ENCODE measurements around the gene BLID.

BLID gene

DNA sequence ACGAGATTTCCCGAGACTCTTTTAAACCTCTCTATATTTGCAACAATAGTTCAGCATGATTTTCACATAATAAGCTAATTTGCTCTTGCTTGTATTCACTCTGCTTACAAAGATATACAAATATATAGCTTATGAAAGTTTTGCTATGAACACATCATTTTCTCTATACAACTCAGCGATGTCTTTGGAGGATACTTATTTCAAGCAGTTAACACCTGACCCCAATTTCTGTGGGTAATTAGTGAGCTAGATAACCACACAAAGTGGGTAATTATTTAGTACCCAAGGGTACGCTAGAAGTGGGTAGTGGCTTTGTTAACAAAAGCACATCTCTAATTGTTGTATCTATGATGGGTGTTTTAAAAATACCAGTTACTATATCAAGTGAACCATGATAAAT is 12.3 kb downstream of the BLID start:
- DNase-seq, result no peak

DNA sequence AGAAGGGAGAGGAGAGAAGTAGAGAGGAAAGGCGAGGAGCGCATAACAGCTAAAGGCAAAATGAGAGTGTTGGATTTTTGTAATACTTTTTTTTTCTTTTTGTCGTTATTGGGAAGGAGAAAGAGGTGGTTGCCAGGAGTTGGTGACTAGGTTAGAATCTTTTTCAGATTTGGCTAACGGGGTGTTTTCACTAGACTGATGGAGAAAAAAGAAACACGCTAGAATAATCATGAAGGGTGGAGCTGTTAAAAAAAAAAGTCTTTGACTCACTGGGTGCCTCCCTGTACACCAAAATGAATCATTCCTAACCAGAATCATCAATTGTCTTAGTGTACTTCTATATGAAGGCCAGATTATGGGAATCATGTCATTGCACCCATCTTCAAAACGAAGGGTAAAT is 12.7 kb downstream of the BLID start:
- DNase-seq, result no peak

DNA sequence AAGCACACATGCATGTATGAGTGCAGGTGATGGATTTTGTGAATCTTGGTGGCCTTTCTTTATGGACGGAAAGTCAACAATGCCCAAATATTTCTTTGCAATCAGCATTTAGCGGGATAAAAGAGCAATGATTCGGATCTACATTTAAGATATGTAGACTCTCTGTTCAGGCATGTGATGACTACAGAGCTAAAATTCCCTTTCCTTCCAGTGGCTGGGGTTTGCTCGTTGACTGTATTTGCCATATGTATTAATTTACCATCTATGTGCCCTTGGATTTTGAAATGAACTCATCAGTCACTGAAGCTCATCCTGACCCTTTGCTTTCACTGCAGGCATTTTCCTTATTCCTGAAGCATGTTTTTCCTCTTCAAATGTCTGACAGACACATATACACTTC is 13.6 kb downstream of the BLID start:
- no peak for DNase-seq

DNA sequence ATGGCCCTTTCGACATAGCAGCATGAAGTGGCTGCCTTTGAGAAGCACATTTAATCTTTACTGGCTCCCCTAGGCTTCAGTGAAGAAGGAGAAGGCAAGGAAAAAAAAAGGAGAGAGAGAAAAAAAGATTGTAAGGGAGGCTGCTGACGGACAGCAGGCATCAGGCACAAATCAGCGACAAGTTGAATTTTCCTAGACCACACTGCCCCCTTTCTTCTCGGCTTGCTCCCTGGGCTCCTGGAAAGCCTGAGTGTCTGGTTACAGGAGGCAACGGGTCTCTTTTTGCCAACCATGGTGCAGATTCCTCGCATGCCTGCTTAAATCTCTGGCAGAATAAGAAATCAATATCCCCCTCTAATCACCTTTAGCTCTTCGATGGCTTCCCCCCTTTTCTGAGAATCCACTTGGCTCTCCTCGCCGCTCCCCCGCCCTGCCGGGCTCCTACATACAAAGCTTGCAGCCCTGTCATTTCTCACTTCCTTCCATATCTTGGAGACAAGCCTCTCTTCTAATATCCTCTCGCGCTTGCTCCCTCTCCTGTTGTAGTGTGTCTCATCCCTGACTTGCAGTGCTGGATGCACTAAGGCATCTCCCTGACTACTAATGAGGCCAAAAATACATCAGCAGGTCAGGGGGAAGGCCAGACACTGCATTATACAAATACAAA is 14.3 kb downstream of the BLID start:
- DNase-seq, result no peak

DNA sequence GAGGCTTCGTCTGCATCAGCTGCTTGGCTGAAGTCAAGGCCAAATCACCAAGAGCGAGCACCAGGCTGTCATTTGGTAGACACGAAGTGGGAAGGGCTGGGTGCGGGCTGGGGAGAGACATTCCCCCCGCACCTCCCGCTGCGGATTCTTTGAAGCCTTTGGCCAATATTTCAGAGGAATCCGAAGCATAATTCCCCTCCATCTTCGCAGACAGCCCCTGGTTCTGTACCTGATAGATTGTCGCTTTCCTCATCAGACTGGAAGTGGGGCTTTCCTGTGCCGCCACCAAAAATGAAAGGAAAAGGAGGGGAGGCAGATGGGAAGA is 15.3 kb downstream of the BLID start:
- no peak for DNase-seq

DNA sequence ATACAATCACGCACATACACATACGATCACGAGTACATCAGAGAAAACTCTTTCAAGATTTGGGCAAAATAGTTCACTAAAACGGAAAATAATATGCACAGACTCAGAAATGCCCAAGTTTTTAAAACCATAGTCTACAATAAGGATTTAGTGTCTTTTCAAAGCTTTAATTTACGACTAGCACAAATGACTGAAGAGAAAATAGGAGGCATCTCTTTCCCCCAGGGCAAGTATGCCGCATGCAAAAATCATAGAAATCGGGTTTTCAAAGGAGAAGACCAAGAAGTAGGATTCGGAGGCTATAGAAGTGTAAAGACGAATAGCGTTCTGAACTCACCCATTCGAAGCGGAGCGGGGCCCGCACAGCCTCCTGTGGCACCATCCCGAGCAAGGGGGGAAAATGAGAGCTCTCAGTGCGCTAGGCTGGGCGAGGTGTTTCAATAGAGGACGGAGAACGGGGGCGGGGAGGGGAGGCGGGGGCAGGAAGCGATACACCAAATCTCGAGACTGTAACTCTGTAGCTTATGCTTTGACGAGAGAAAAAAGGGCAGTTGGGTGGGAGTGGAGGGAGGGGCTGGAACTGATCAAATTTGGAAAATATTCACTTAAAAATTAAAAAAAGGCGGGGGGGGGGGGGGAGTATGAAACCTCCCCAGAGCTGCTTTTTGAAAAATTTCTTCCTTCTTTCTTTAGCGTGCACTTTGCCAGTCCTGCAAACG is 15.8 kb downstream of the BLID start:
- no peak for DNase-seq

DNA sequence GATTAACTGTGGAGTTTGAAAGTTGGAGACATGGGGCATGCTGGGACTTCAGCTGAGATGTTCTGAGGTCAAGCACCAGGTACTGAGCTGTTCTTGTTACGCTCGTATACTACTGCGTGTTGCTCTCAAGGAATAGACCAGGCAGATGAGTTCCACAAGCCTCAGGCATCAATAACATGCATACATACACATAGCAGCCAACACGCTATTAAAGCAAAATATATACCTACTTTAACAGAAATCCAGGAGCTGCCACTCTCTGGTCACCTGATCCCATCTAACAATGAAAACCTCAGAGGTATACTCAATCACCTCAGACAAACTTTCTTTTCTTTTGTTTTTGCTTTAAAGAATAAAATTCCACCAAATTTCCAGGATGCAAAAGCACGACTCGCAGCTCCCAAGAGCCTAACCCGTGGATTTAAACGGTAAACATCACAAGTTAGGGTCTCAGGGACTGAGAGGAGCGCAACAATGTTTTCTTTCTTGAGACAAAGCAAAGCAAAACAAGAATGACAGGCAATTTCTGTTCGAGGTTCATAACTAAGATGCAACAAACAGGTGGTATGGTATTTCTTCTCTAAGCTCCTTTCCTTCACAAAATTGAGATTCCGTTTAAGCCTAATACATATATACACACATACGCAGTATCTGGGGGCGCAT is 16.5 kb downstream of the BLID start:
- no peak for DNase-seq

DNA sequence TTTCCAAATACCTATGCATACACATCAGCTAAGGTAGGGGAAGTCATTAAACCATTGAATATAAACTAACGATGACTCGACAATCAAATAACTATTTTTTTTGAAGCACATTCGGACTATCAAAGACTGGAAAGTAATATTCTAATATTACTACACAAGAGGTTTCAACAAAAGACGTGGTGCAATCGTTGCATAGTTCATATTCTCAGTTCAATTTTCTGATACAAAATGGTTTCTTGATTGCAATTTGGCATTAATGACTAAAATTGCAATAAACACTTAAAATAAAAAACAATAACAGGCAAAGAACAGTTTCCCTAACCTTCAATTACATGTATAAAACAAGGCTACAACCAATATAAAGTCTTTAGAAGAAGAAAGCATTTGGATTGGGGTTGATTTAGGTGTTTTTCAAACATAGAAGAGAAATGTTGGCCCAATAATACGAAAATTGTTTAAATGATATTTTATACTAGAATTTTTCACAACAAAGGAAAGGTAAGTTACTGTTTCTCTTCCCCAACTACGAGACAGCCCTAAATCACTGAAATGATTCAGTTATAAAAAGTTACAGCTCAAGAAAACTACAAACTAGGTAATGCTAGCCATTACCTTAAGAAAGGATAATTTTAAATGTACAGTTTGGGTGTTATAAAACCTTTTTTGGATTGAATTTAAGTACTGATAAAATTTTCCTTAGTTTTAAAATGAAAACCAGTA is 17.6 kb downstream of the BLID start:
- no peak for DNase-seq

DNA sequence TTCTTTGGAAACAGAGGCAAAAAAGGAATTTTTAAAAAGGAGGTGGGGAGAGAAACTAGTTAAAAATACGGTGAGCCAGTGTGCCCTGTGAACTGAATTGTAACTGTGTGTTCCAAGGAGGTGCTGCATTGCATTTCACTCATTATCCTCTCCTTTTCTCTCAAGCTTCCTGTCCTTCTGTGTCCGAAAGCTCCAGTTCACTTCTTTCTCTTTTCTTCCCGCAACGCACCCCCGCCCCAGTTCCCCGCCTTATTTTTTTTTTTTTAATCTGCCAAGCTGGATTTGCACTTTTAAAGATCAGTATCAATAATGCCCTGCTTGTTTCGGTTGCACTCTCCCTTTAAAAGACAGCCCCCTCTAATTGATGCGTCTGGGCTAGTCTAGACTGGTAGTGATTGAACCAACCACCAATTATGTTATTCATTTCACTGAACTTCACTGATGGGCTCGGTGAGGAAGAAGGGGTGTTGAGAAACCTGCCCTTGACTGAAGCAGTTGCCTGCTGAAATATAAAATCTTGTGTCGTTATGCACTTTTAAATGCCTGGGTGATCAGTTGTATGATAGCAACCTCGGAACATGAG is 18.5 kb downstream of the BLID start:
- DNase-seq, result no peak

DNA sequence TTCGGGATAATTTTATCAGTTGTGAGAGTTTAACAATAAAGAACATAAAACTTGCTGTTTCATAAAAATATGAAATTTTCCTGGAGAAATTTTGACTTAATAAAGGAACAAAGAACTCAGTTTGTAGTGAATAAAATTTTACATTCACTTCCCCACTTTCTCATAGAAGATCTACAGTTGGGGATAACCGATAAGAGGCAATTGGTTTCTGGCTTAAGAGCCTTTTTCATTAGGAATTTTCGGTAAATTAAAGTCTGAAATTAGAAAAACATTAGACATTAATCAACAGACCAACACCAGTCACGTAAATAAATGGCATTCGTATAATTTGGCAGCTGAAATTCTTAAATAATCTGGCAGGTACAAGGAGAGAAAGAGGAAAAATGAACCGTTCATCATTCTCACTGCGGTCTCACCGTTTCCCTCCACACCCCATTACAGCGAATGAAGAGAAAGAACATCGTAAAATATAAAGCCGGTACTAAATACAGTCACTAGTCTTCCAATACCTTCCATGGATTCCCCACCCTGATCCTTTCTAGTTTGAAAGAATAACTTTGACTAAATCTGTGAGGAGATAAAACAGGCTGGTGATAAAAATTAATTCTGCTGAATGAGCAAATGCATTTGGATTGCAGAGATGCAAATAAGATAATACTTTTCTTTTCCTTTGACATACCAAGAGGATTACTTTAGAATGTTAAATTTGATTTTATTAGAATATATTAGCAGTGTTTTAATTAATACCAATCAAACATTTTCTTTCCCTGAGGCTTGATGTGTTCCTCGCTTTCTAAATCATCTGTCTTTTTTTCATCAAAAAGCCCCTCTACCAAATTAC is 19.5 kb downstream of the BLID start:
- no peak for DNase-seq

DNA sequence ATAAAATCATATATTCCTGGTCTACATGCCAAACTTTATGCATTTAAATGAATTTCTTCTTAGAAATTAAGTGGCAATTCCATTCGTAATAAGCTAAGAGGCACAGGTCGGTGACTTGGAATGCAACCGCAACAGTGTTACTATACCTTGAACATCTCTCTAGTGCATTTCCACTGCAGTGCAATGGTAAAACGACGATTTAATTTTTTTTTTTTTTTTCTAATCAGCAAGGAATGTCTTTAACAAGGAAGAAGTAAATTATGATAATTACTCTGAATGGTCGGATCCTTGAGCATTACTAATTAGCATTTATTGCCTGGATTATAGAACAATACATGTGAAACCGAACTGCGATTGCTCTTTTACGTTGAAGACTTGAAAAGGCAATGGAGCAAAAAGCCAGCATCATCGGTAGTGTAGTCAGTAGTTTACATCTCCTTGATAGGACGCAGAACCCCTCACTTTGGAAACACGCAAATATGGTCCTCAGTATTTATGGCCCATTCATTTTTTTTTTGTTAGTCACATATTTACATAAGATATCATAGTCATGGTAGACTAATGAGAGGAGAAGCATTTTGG is 20.2 kb downstream of the BLID start:
- no peak for DNase-seq

DNA sequence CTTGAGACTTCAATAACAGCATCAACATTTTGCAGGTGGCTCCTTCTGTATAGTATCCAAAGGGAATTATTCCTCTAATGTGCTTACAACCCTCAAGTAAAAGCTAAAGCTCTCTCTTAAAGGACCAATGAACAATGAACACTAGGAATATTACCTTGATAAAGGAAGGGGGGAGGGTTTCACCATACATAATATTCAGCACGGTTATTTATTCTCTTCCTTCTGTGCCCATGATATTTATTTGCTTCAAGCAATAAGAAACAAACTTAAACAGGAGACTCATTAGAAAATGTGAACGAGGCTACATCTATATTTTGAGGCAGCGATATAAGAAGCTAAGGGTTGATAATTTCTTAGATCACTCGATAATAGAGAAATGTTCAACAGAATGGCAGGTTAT is 21.2 kb downstream of the BLID start:
- no peak for DNase-seq

DNA sequence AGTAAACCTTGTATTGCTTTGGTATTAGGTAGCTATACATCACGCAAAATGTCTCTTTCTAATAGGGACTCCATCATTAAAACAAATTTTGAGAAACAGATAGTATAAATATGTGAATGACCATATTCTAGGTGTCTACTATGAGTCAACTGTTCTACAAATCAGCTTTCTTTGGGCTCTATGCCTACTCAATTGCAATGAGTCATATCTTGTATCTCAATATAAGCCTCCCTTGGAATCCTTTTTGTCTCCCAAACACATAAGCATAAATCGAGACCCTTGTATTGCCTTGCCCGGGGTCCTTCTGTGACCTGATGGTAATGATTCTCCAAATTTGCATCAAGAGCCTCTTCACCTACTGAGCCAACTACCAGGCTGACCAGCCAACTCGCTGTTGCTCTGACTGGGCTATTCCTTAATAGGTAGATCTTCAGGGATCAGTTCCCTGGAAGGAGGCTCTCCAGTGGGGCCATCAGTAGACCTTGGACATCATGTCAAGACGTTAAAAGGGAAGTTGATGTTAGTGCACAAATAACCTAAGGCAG is 22.2 kb downstream of the BLID start:
- no peak for DNase-seq

DNA sequence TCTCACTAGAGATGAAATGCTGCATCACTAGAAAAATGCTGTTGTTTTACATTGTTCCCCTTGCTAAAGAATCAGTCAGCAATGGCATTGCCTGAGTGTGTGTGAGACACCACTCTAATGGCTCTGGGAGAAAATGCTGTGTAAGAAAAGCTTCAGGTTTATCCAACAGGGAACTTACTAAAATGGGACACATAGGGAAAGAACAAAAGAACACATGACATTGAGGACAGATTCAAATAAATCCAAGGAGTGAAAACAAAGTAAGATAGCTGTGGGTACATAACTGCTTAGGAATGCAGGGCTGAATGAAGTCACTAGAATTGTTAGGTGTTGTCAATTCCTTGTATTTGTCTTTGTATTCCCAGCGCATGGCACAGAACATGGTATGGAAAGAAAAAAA is 24.2 kb downstream of the BLID start:
- no peak for DNase-seq

DNA sequence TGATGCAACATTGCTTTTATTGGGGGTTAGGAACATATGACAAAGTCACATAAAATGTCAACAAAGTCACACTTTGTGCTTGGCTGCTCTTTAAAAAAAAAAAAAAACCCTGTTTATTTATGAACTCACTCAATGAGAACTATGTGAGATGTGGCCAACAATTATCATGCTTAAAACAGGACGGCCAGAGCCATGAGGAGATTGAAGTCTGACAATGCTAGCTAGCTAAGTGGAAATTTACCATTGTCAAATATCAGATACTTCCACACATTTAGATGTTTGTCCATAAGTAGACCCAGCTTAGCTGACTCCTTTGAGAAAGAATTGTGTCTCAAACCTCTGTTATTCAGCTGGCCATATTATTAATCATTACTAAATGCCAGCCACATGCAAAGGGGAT is 26.9 kb downstream of the BLID start:
- DNase-seq, result no peak

DNA sequence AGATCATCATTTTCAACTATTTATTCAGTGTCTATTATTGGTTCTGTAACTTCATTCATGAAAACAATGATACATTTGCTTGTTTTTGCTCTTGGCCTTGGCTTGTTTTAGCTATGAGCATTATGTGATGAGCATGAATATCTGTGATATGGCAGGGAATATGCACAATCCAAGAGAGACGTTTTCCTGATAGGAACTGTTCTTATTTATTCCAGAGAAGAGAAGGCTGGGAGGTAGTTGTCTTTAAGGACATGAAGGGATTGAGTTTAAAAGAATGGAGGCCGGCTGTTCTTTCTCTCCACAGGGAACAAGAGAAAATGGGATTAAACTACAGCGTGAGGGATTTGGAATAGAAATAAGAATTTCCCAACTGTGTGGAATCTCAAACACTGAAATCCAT is 30.3 kb downstream of the BLID start:
- no peak for DNase-seq

DNA sequence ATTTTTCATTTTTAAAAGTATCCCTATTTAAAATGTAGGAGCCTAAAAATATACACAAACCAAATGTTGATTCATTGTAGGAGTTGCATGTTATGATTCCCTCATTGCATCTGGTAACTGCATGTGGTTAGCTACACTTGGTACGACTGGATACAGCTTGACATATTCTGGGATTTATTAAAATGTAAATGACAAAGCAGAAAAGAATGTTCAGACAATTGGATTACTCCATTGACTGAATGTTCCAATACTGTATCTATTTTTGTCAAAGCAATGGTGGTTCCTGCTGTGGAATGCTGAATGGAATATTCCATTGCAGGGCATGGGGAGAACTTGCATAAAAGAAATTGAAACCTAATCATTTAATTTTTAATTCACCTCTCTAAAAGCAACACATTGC is 30.8 kb downstream of the BLID start:
- DNase-seq, result no peak

DNA sequence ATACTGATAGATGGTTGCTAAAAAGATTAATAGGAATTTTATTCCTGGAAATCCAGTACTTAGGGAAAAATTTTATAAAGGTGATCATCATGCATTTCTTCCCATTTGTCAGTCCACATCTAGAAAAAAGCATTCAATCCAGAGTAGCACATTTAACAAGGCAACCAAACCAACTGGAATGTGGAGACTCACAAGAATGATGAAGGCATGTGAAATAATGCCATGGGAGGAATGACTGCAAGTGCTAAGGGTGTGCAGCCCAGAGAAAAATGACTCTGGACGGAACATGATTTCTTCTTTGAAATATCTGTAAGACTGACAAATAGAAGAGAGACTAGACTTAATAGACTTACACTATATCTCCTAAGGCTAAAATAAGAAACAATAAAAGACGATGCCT is 33.8 kb downstream of the BLID start:
- no peak for DNase-seq

DNA sequence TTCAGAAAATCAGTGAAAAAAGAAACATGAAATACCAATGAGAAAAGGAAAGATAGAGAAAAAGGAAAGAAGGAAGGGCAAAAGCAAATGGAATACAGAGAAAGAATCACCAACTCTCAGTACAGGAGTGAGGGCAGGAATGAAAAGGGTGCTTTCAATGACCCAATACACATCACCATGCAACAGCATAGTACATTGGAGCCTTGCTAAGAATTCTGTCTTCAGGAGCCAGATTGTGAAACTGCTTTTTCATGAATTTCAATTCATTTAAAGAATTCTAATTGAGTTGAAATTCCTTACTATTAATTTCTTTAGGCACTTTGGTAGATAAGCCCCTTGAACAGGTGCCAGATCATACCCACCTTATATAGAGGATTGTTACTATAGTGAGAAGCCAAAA is 34.9 kb downstream of the BLID start:
- DNase-seq, result no peak

DNA sequence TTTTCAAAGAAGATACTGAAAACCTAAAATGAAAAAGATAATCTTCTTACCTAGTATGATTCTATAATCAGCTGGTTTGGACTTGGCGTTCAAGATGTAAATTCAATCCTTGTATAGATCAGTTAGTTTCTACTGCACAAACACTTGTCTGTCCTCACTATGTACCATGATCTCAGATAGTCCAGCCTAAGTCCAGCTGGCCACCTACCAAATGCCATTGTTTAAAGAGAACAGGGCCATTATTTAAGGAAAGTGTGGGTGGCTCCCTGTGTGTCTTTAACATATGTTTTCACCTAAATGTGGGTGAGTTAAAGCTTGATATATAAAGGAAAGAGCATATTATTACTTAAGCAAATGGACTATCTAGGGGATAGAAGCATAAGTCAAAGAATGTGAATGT is 38.6 kb downstream of the BLID start:
- DNase-seq, result no peak

DNA sequence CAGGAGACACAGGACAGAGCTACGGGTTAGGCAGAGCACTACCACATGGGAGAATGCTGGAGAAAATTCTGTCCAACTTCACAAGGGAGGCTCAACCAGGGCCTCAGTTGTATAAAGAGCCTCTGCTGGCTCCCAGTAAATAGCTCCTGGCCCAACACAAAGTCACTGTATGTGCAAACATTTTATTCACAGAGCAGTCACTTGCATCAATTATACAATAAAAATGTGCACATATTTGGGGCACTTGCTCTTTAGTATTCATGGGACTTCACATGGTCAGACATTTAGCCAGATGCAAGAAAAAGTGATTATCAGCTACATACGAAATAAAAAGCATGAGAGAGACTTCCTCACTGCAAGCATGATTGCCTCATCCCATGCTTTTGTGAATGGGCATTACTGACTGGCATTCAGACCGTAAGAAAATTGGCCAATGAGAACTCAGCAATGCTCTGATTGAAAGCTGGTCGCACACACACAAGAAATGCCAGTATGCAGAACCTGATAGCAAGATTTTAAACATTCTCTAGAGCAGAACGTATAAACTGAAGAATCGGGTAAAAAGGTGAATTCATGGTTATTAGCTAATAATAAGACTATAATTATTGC is 39.4 kb downstream of the BLID start:
- DNase-seq, result no peak

DNA sequence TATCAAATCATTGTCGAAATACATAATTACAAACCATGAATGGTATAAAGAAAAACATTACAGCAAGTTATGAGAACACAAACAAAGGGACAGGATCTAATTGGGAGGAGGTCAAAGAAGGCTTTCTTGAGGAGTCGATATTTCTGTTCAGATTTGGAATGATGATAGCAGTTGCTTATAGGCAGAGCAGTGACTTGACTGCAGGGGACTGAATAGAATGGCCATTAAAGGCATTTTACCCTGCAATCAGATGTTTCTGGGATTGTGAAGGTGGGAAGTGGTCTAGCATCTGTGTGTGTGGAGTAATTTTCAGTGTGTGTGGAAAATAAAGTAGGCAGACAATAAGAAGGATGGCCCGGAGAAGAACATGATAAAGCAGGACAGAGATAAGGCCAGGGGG is 41.0 kb downstream of the BLID start:
- DNase-seq, result no peak

All from KG1 (cell line).